HEK293 (cell line): ENCODE data around the gene TAP2.
A peak's percentile ranks its signal among the peaks of the same experiment; 100 is the strongest.

Experiments
- PRDM10 ChIP-seq: fragments of 450-650 bp; formaldehyde crosslinking; IDR thresholded peaks from 2 replicates; pipeline ENCODE4 v1.5.1; 2016; ENCODE audit warnings: missing biosample characterization, missing genetic modification characterization
- SCRT2 ChIP-seq: fragments of 450-650 bp; formaldehyde crosslinking; IDR thresholded peaks from 2 replicates; pipeline ENCODE4 v1.5.1; 2016; ENCODE audit warnings: missing biosample characterization, missing genetic modification characterization
- SP2 ChIP-seq: fragments of 450-650 bp; formaldehyde crosslinking; IDR thresholded peaks from 2 replicates; pipeline ENCODE4 v1.5.1; 2016; ENCODE audit warnings: missing biosample characterization, missing genetic modification characterization
- WT1 ChIP-seq: fragments of 450-650 bp; formaldehyde crosslinking; IDR thresholded peaks from 2 replicates; pipeline ENCODE4 v1.5.1; 2016; ENCODE audit warnings: missing biosample characterization, missing genetic modification characterization
- ZFHX2 ChIP-seq: fragments of 450-650 bp; formaldehyde crosslinking; conservative IDR thresholded peaks from 2 replicates; pipeline ENCODE4 v1.5.1; 2016; ENCODE audit warnings: missing biosample characterization, missing genetic modification characterization
- ZFP41 ChIP-seq: fragments of 450-650 bp; formaldehyde crosslinking; IDR thresholded peaks from 2 replicates; pipeline ENCODE4 v1.5.1; 2016; ENCODE audit warnings: missing biosample characterization, missing genetic modification characterization, borderline replicate concordance
- ZNF121 ChIP-seq: fragments of 450-650 bp; formaldehyde crosslinking; IDR thresholded peaks from 2 replicates; pipeline ENCODE4 v1.5.1; 2016; ENCODE audit warnings: missing biosample characterization, missing genetic modification characterization
- ZNF140 ChIP-seq: fragments of 450-650 bp; formaldehyde crosslinking; IDR thresholded peaks from 2 replicates; pipeline ENCODE4 v1.5.1; 2016; ENCODE audit warnings: missing biosample characterization, missing genetic modification characterization
- ZNF16 ChIP-seq: fragments of 450-650 bp; formaldehyde crosslinking; IDR thresholded peaks from 2 replicates; pipeline ENCODE4 v1.5.1; 2016; ENCODE audit warnings: low read depth, missing biosample characterization, missing genetic modification characterization
- ZNF473 ChIP-seq: fragments of 450-650 bp; formaldehyde crosslinking; IDR thresholded peaks from 2 replicates; pipeline ENCODE4 v1.5.1; 2017; ENCODE audit warnings: missing biosample characterization, missing genetic modification characterization
- ZNF488 ChIP-seq: fragments of 450-650 bp; formaldehyde crosslinking; IDR thresholded peaks from 2 replicates; pipeline ENCODE4 v1.5.1; 2016; ENCODE audit warnings: missing biosample characterization, missing genetic modification characterization
- ZNF510 ChIP-seq: fragments of 450-650 bp; formaldehyde crosslinking; IDR thresholded peaks from 2 replicates; pipeline ENCODE4 v1.5.1; 2018; ENCODE audit warnings: mild to moderate bottlenecking, missing genetic modification characterization, missing biosample characterization; ENCODE audit not compliant: insufficient replicate concordance
- ZNF514 ChIP-seq: fragments of 450-650 bp; formaldehyde crosslinking; IDR thresholded peaks from 2 replicates; pipeline ENCODE4 v1.5.1; 2016; ENCODE audit warnings: missing biosample characterization, missing genetic modification characterization
- ZNF621 ChIP-seq: fragments of 450-650 bp; formaldehyde crosslinking; IDR thresholded peaks from 2 replicates; pipeline ENCODE4 v1.5.1; 2017; ENCODE audit warnings: missing biosample characterization, missing genetic modification characterization
- ZNF76 ChIP-seq: fragments of 450-650 bp; formaldehyde crosslinking; IDR thresholded peaks from 2 replicates; pipeline ENCODE4; 2016; ENCODE audit warnings: low read depth, missing biosample characterization, missing genetic modification characterization, borderline replicate concordance
- ZNF776 ChIP-seq: fragments of 450-650 bp; formaldehyde crosslinking; IDR thresholded peaks from 2 replicates; pipeline ENCODE4 v1.5.0; 2017; ENCODE audit warnings: missing biosample characterization, missing genetic modification characterization, borderline replicate concordance
- ZNF830 ChIP-seq: fragments of 450-650 bp; IDR thresholded peaks from 2 replicates; pipeline ENCODE4 v1.5.0; 2018; ENCODE audit warnings: missing biosample characterization, missing genetic modification characterization, low read depth, mild to moderate bottlenecking, moderate library complexity
- ZNF843 ChIP-seq: fragments of 450-650 bp; formaldehyde crosslinking; IDR thresholded peaks from 2 replicates; pipeline ENCODE4 v1.5.1; 2016; ENCODE audit warnings: missing biosample characterization, missing genetic modification characterization
- ZSCAN16 ChIP-seq: fragments of 450-650 bp; formaldehyde crosslinking; IDR thresholded peaks from 2 replicates; pipeline ENCODE4 v1.5.1; 2016; ENCODE audit warnings: missing biosample characterization, missing genetic modification characterization
- ZSCAN18 ChIP-seq: fragments of 450-650 bp; formaldehyde crosslinking; IDR thresholded peaks from 2 replicates; pipeline ENCODE4 v1.5.1; 2016; ENCODE audit warnings: missing biosample characterization, missing genetic modification characterization
- TF ChIP-seq, protein P1 (sequence below): fragments of 450-650 bp; formaldehyde crosslinking; IDR thresholded peaks from 2 replicates; pipeline ENCODE4 v1.5.1; 2016; ENCODE audit warnings: missing biosample characterization, missing genetic modification characterization
- TF ChIP-seq, protein P2 (sequence below): fragments of 450-650 bp; formaldehyde crosslinking; IDR thresholded peaks from 2 replicates; pipeline ENCODE4 v1.5.1; 2016; ENCODE audit warnings: missing biosample characterization, missing genetic modification characterization
- TF ChIP-seq, protein P3 (sequence below): fragments of 450-650 bp; formaldehyde crosslinking; IDR thresholded peaks from 2 replicates; pipeline ENCODE4 v1.5.1; 2016; ENCODE audit warnings: missing biosample characterization, missing genetic modification characterization
- TF ChIP-seq, protein P4 (sequence below): fragments of 450-650 bp; formaldehyde crosslinking; IDR thresholded peaks from 2 replicates; pipeline ENCODE4 v1.5.1; 2017; ENCODE audit warnings: missing biosample characterization, missing genetic modification characterization

The TAP2 gene

GRCh38 chr6:32853541-32854375 lies 15.2 kb upstream of the TAP2 start, which contains the start of the genes PSMB9 and TAP1 (continued):
- TF ChIP-seq ZSCAN16 (tag by site-specific recombination) (no peak), ZNF140 (no peak), SCRT2 (tag by site-specific recombination) (no peak), ZNF776 (tag by site-specific recombination) (no peak), ZNF488 (tag by site-specific recombination) (no peak), ZNF16 (tag by site-specific recombination) (no peak), ZNF843 (tag by site-specific recombination) (no peak), ZNF510 (no peak), ZSCAN18 (tag by site-specific recombination) (no peak), ZNF830 (tag by site-specific recombination) (no peak), ZNF473 (tag by site-specific recombination) (no peak), ZFHX2 (tag by site-specific recombination) (peak; percentile 45), ZNF621 (tag by site-specific recombination) (no peak), ZNF514 (tag by site-specific recombination) (no peak), SP2 (peak; percentile 82), ZFP41 (tag by site-specific recombination) (no peak), WT1 (tag by site-specific recombination) (peak; percentile 60), ZNF76 (tag by site-specific recombination) (peak; percentile 44), ZNF121 (tag by site-specific recombination) (no peak), PRDM10 (tag by site-specific recombination) (peak; percentile 95)
- TF ChIP-seq, protein P1, sequence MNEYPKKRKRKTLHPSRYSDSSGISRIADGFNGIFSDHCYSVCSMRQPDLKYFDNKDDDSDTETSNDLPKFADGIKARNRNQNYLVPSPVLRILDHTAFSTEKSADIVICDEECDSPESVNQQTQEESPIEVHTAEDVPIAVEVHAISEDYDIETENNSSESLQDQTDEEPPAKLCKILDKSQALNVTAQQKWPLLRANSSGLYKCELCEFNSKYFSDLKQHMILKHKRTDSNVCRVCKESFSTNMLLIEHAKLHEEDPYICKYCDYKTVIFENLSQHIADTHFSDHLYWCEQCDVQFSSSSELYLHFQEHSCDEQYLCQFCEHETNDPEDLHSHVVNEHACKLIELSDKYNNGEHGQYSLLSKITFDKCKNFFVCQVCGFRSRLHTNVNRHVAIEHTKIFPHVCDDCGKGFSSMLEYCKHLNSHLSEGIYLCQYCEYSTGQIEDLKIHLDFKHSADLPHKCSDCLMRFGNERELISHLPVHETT (tag by site-specific recombination) = no peak
- TF ChIP-seq, protein P2, sequence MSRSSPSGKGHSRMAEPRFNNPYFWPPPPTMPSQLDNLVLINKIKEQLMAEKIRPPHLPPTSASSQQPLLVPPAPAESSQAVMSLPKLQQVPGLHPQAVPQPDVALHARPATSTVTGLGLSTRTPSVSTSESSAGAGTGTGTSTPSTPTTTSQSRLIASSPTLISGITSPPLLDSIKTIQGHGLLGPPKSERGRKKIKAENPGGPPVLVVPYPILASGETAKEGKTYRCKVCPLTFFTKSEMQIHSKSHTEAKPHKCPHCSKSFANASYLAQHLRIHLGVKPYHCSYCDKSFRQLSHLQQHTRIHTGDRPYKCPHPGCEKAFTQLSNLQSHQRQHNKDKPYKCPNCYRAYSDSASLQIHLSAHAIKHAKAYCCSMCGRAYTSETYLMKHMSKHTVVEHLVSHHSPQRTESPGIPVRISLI (tag by site-specific recombination) = no peak
- TF ChIP-seq, protein P3, sequence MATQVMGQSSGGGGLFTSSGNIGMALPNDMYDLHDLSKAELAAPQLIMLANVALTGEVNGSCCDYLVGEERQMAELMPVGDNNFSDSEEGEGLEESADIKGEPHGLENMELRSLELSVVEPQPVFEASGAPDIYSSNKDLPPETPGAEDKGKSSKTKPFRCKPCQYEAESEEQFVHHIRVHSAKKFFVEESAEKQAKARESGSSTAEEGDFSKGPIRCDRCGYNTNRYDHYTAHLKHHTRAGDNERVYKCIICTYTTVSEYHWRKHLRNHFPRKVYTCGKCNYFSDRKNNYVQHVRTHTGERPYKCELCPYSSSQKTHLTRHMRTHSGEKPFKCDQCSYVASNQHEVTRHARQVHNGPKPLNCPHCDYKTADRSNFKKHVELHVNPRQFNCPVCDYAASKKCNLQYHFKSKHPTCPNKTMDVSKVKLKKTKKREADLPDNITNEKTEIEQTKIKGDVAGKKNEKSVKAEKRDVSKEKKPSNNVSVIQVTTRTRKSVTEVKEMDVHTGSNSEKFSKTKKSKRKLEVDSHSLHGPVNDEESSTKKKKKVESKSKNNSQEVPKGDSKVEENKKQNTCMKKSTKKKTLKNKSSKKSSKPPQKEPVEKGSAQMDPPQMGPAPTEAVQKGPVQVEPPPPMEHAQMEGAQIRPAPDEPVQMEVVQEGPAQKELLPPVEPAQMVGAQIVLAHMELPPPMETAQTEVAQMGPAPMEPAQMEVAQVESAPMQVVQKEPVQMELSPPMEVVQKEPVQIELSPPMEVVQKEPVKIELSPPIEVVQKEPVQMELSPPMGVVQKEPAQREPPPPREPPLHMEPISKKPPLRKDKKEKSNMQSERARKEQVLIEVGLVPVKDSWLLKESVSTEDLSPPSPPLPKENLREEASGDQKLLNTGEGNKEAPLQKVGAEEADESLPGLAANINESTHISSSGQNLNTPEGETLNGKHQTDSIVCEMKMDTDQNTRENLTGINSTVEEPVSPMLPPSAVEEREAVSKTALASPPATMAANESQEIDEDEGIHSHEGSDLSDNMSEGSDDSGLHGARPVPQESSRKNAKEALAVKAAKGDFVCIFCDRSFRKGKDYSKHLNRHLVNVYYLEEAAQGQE (tag by site-specific recombination) = peak; percentile 97
- TF ChIP-seq, protein P4, sequence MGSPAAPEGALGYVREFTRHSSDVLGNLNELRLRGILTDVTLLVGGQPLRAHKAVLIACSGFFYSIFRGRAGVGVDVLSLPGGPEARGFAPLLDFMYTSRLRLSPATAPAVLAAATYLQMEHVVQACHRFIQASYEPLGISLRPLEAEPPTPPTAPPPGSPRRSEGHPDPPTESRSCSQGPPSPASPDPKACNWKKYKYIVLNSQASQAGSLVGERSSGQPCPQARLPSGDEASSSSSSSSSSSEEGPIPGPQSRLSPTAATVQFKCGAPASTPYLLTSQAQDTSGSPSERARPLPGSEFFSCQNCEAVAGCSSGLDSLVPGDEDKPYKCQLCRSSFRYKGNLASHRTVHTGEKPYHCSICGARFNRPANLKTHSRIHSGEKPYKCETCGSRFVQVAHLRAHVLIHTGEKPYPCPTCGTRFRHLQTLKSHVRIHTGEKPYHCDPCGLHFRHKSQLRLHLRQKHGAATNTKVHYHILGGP = no peak
